H54 (cell line): ENCODE data around the gene ADSS2.

Experiments used
- DNase-seq: peaks from one replicate; pipeline ENCODE4 v3.0.0; 2011; ENCODE audit warnings: low spot score, mixed read lengths; ENCODE audit not compliant: insufficient read length
- FAIRE-seq: peaks from 3 replicates; lab custom pipeline; 2011; peaks lifted over from hg19 to GRCh38; lab: Jason Lieb, UNC
- POLR2A ChIP-seq: IDR thresholded peaks from 2 replicates; pipeline ENCODE4 v1.6.1; 2011; ENCODE audit warnings: low read depth, mild to moderate bottlenecking, low read length

The ADSS2 gene

GRCh38 chr1:244436336-244437085 is 15.2 kb downstream of the ADSS2 start:
- no peak for DNase-seq
- no peak for FAIRE-seq
- TF ChIP-seq POLR2A, result no peak

- FAIRE-seq (peak; percentile 74), DNase-seq (no peak)
- TF ChIP-seq POLR2A, result no peak
Measured at GRCh38 chr1:244435562-244436205, 16.0 kb downstream of the ADSS2 start.

GRCh38 chr1:244431166-244431565 is 20.5 kb downstream of the ADSS2 start:
- DNase-seq (no peak), FAIRE-seq (no peak)
- no peak for TF ChIP-seq POLR2A

- no peak for DNase-seq
- FAIRE-seq, result no peak
Measured at GRCh38 chr1:244429818-244430217, 21.9 kb downstream of the ADSS2 start.

GRCh38 chr1:244427647-244428046 is 24.1 kb downstream of the ADSS2 start:
- no peak for TF ChIP-seq POLR2A
- DNase-seq, result no peak
- no peak for FAIRE-seq

More at GRCh38 chr1:244429818-244430217, 21.9 kb downstream of the ADSS2 start:
- no peak for TF ChIP-seq POLR2A

GRCh38 chr1:244424649-244425334 is 26.9 kb downstream of the ADSS2 start:
- DNase-seq (no peak), FAIRE-seq (no peak)
- no peak for TF ChIP-seq POLR2A

- DNase-seq, result no peak
- no peak for FAIRE-seq
- TF ChIP-seq POLR2A, result no peak
Measured at GRCh38 chr1:244422174-244422573, 29.5 kb downstream of the ADSS2 start.

GRCh38 chr1:244419024-244419423 is 32.7 kb downstream of the ADSS2 start:
- no peak for FAIRE-seq
- no peak for TF ChIP-seq POLR2A
- DNase-seq, result no peak

- FAIRE-seq (no peak), DNase-seq (no peak)
- TF ChIP-seq POLR2A, result no peak
Measured at GRCh38 chr1:244414543-244414942, 37.2 kb downstream of the ADSS2 start.

- FAIRE-seq, result no peak
- no peak for DNase-seq
- no peak for TF ChIP-seq POLR2A
Measured at GRCh38 chr1:244413736-244414135, 38.0 kb downstream of the ADSS2 start.

GRCh38 chr1:244412176-244412575 is 39.5 kb downstream of the ADSS2 start:
- TF ChIP-seq POLR2A, result no peak
- DNase-seq (no peak), FAIRE-seq (no peak)

- no peak for DNase-seq
- FAIRE-seq, result no peak
- no peak for TF ChIP-seq POLR2A
Measured at GRCh38 chr1:244409701-244410100, 42.0 kb downstream of the ADSS2 start.

GRCh38 chr1:244406337-244406736 is 45.4 kb downstream of the ADSS2 start:
- DNase-seq, result no peak
- TF ChIP-seq POLR2A, result no peak
- FAIRE-seq, result no peak

GRCh38 chr1:244405856-244406255 is 45.9 kb downstream of the ADSS2 start:
- DNase-seq (no peak), FAIRE-seq (no peak)
- no peak for TF ChIP-seq POLR2A
